Measurements from ENCODE around the gene AUTS2. TPM values are rescaled to one million over a fixed set of nuclear protein-coding genes. Genes with fewer than 3 reads are reported as not detected.

Gene AUTS2
- total RNA-seq, 2 donors from 2014 or later, result 8.6 TPM

GRCh38 chr7:70668606-70669358, 1070.5 kb downstream of the AUTS2 start:
- TF ChIP-seq CTCF (IDR thresholded peaks at IDR 0.05), result no peak
- no peaks in the 10 kb centered on the region for H3K4me1 ChIP-seq
- H3K36me3 ChIP-seq, result no peaks in the 10 kb centered on the region
- no peaks in the 10 kb centered on the region for H3K9me3 ChIP-seq
- no peaks in the 10 kb centered on the region for H3K27me3 ChIP-seq
- no peak for DNase-seq (ENCODE audit: low spot score)
- peak overlapping the region; percentile 26 to 65 for H3K27ac ChIP-seq
- H3K4me3 ChIP-seq, result no peak overlapping the region

GRCh38 chr7:70669854-70670253, 1071.6 kb downstream of the AUTS2 start:
- H3K36me3 ChIP-seq, result no peaks in the 10 kb centered on the region
- no peaks in the 10 kb centered on the region for H3K4me1 ChIP-seq
- DNase-seq (ENCODE audit: low spot score), result no peak
- no peak overlapping the region for H3K4me3 ChIP-seq
- no peaks in the 10 kb centered on the region for H3K27me3 ChIP-seq
- TF ChIP-seq CTCF (IDR thresholded peaks at IDR 0.05), result no peak
- H3K9me3 ChIP-seq, result no peaks in the 10 kb centered on the region
- no peak overlapping the region for H3K27ac ChIP-seq

GRCh38 chr7:70670288-70670687, 1072.0 kb downstream of the AUTS2 start:
- TF ChIP-seq CTCF (IDR thresholded peaks at IDR 0.05), result no peak
- DNase-seq (ENCODE audit: low spot score), result no peak
- no peaks in the 10 kb centered on the region for H3K27me3 ChIP-seq
- H3K27ac ChIP-seq, result no peak overlapping the region
- H3K36me3 ChIP-seq, result no peaks in the 10 kb centered on the region
- no peaks in the 10 kb centered on the region for H3K4me1 ChIP-seq
- H3K4me3 ChIP-seq, result no peak overlapping the region
- H3K9me3 ChIP-seq, result no peaks in the 10 kb centered on the region

GRCh38 chr7:70673778-70674570, 1075.7 kb downstream of the AUTS2 start:
- Histone ChIP-seq H3K9me3 (no peaks in the 10 kb centered on the region), H3K27ac (no peak overlapping the region), H3K4me3 (no peak overlapping the region), H3K4me1 (no peaks in the 10 kb centered on the region), H3K27me3 (no peaks in the 10 kb centered on the region), H3K36me3 (no peaks in the 10 kb centered on the region)
- TF ChIP-seq CTCF (IDR thresholded peaks at IDR 0.05), result no peak
- DNase-seq (ENCODE audit: low spot score), result no peak

- Histone ChIP-seq H3K4me3 (no peak overlapping the region), H3K27me3 (no peaks in the 10 kb centered on the region), H3K9me3 (no peaks in the 10 kb centered on the region), H3K4me1 (no peaks in the 10 kb centered on the region), H3K36me3 (no peaks in the 10 kb centered on the region), H3K27ac (no peak overlapping the region)
- DNase-seq (ENCODE audit: low spot score), result no peak
- no peak for TF ChIP-seq CTCF (IDR thresholded peaks at IDR 0.05)
Observed at GRCh38 chr7:70674571-70675010, 1076.3 kb downstream of the AUTS2 start.

All from right atrium auricular region (tissue), 2 donors.